AG08396 (cell line): ENCODE measurements around the gene CCDC107.

Experiments used
- DNase-seq: peaks from one replicate; pipeline ENCODE4 v3.0.0; 2012; ENCODE audit warnings: low spot score, mixed read lengths

Gene CCDC107

DNA sequence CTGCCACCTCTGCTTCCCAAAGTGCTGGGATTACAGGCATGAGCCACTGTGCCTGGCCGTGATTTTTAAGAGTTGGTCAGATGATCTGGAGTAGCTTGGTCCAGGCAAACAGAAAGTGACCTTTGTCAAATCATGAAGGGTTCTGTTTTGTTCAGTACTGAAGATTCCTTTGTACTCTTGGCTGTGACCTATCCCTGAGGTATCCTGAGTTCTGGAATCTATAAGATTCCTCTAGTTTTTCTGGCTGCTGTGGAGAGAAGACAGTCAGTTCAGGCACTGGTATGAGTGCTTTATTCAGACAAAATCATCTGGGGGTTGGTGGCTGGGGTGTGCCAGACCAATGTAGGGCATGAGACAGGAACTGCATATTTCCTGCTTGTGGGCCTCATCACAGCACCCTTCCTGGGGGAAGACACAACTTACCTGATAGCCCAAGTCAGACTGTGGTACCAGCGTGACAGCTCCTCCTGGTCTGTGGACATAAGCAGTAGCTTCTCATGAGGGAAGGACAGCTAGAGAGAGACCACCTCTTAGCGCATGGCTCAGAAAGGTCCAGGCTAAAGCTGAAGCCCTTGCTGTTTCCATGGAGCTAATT lies 3.8 kb downstream of the CCDC107 start:
- no peak for DNase-seq

GRCh38 chr9:35662437-35662836 lies 4.3 kb downstream of the CCDC107 start:
- DNase-seq: no peak

DNA sequence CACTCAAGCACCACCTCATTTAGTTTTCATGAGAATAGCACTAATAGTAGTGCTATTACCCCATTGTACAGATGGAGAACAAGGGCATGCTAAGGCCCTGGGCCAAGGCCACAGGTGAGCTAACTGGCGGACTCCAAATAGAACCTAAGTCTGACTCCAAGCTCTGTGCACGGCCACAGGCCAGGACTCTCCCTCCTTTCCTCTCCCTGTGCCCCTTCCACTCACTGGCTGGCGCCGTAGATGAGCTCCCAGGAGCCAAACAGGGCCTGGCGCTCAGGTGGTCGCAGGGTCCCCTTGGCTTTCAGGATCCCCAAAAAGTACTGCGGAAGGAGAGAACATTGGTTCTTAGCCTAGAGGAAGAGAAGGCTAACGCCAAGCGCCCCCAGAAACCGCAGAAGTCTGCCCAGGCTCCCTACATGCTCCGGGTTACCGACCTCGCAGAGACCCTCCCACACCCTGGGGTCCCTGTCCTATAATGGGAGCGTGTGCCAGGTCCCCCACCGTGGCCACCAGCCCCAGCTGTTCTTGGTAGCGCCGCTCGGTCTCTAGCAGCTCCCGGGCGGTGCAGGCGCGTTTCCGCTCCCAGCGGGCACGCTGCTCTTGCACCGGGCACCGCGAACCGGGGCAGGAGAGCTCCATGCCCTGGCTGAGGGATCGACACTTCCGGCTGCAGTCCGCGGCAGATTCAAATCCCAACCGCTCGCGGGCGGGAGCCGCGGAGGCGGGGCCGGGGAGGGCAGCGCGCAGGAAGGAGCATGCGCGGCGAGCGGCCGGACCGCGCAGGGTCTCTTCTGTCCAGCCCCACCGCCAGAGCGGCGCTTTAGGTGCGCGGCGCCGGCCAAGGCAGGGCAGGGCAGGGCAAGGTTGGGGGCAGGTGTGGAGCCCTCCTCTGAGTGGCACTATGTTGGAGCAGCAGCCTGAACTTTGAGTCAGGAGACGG lies 6.7 kb downstream of the CCDC107 start, which contains the start of gene ARHGEF39:
Gene ARHGEF39 (minus strand): TSS at position 665 of the 940 bp plus-strand sequence. CDS start 26 bp downstream, at position 639.
- peak; percentile 95 for DNase-seq

DNA sequence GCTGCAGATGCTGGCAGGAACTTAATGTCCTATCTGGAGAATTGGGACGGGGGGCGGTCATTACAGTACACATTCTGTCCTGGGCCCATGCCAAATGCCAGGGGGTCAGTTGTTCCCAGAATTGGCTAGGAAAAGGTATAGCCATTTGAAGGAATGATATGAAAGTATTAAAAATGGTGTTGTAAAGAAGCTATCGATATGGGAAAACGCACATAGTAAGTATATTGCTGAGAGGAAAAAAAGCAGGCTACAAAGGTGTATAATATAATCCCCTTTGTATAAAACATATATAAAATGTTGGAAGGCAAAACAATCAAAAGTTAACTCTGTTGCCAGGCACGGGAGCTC lies 7.4 kb downstream of the CCDC107 start:
- DNase-seq: no peak

DNA sequence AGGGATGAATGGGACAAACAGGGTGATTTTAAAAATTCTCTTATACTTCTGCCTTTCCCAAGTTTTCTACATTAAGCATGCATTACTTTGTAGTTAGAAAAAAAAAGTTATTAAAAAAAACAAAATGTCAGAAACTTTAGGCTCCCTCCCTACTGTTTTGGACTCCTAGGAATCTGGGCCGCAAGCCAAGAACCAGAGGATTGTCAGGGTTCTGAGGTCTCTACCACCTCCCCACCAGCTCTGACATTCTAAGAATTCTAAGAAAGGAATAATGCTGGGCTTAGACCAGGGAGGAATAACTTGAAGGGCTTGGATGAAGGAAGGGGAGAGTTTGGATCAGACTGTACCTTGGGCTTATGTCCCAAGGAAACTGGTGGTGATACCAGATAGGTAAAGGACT lies 8.0 kb downstream of the CCDC107 start:
- peak; percentile 65 for DNase-seq

DNA sequence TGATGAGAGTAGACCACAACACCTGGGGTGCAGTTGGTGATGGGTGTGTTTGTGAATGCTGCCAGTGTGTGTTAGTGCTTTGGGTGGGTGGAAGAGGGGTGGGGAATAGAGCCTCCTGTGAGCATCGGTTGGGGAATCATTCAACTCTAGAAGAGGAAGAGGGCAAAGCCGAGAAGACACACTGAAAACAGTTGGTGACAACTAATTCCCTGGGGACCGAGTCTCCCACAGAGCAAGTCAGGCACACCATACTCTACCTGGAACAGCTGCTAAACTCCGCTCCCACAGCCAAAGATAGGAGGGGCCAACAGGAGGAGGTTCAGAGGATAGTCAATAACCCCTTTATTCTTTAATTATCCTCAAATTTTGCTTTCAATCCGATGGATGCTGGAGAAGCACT lies 8.5 kb downstream of the CCDC107 start:
- no peak for DNase-seq

GRCh38 chr9:35667939-35668338 lies 9.8 kb downstream of the CCDC107 start:
- no peak for DNase-seq

DNA sequence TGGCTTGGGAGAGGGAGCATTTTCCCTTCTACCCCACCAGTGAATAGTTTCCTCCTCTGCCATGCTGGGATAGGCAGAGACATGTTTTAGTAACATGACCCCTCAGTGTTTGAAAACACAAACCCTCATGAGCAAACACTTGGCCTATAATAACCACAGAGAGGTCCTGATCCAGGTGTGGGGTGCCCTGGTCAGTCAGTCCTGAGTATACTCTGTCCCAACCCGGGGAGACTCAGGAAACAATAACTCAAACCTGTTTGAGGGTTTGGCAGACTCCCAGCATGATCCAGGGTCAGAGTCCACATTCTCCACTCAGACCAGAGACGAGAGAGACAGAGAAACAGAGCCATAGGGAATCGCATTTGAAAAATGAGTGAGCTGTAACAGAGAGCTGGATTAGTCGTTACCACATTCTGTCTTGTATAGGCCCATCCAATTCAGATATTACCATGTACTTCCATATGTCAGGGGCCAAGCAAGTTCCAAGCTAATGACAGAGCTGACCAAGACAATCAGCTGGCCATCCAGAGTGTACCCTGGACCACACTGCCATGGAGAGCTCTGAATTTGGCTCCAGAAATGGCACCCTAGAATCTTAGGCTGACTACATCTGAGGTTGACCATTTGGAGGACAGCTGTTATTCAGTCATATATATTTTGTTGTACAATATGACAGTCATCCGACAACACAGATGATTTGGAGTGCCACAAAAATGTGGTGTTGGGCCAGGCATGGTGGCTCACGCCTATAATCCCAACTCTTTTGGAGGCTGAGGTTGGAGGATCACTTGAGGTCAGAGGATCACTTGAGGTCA lies 11.4 kb downstream of the CCDC107 start:
- DNase-seq: peak; percentile 36

GRCh38 chr9:35673132-35674024 lies 15.3 kb downstream of the CCDC107 start, which contains the start of gene CA9:
Gene CA9, plus strand, starts transcription at chr9:35673928. Its CDS starts 32 bp downstream, at chr9:35673960.
- no peak for DNase-seq

GRCh38 chr9:35674025-35674361 lies 15.9 kb downstream of the CCDC107 start:
- DNase-seq: no peak

DNA sequence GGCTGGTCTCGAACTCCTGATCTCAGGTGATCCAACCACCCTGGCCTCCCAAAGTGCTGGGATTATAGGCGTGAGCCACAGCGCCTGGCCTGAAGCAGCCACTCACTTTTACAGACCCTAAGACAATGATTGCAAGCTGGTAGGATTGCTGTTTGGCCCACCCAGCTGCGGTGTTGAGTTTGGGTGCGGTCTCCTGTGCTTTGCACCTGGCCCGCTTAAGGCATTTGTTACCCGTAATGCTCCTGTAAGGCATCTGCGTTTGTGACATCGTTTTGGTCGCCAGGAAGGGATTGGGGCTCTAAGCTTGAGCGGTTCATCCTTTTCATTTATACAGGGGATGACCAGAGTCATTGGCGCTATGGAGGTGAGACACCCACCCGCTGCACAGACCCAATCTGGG lies 17.1 kb downstream of the CCDC107 start:
- DNase-seq: no peak

- peak; percentile 40 for DNase-seq
These were observed 17.8 kb downstream of the CCDC107 start for GRCh38 chr9:35675732-35676392.

- no peak for DNase-seq
These were observed 21.0 kb downstream of the CCDC107 start for GRCh38 chr9:35679091-35679490.

DNA sequence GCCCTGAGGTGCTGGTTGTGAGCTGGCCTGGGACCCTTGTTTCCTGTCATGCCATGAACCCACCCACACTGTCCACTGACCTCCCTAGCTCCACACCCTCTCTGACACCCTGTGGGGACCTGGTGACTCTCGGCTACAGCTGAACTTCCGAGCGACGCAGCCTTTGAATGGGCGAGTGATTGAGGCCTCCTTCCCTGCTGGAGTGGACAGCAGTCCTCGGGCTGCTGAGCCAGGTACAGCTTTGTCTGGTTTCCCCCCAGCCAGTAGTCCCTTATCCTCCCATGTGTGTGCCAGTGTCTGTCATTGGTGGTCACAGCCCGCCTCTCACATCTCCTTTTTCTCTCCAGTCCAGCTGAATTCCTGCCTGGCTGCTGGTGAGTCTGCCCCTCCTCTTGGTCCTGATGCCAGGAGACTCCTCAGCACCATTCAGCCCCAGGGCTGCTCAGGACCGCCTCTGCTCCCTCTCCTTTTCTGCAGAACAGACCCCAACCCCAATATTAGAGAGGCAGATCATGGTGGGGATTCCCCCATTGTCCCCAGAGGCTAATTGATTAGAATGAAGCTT lies 21.8 kb downstream of the CCDC107 start:
- no peak for DNase-seq

GRCh38 chr9:35680331-35681105 lies 22.4 kb downstream of the CCDC107 start:
- peak; percentile 52 for DNase-seq

DNA sequence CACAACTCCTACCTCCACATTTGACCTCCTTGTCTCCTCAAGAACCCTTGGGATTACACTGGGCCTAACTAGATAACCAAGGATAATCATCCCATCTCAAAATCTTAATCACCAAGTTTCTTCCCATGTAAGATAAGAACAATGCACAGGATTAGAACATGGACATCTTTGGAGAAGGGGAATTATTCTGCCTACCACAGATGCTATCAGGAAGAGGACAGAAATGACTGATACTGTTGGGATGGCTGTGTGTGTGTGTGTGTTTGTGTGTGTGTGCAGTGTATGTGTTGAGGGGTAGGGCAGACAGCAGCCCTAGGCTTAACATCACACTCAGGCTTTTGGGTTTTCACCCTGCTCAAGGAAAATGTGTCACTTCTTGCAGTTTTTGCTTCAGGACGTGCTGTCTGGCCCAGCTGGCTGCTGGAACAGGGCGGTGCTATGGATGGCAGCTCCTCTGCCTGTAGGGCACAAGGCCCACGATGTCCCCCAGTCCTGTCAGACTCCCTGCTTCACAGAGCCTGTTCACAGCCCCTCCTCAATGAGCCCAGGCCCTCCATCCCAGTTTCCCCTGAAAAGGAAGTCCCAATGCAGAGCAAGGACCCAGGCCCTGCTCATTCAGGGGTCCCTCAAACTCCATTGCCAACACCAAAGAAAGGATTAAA lies 23.4 kb downstream of the CCDC107 start:
- no peak for DNase-seq

- DNase-seq: no peak
These were observed 24.0 kb downstream of the CCDC107 start for GRCh38 chr9:35682051-35682450.

- DNase-seq: no peak
These were observed 24.6 kb downstream of the CCDC107 start for GRCh38 chr9:35682520-35683315.
